GM18951 (cell line): Measurements from ENCODE around the gene SIDT1.

Source experiments
- POLR2A ChIP-seq: IDR thresholded peaks from 4 replicates; pipeline ENCODE4 v1.6.1; 2011; ENCODE audit warnings: mild to moderate bottlenecking; ENCODE audit not compliant: insufficient read length, insufficient read depth; ENCODE audit errors: extremely low read depth
- in situ Hi-C: fragments of 300-500 bp; cut with MboI; formaldehyde crosslinking; loops from one replicate; pipeline ENCODE4 v1.12.0; 2022; ENCODE audit warnings: low sequenced_read_pairs, mixed read lengths, inconsistent platforms; ENCODE audit not compliant: unreplicated experiment

Gene SIDT1

GRCh38 chr3:113649174-113649845, 117.0 kb downstream of the SIDT1 start:
- TF ChIP-seq POLR2A = no peak
- in situ Hi-C loops = no loop called here

GRCh38 chr3:113654310-113654709, 122.0 kb downstream of the SIDT1 start:
- in situ Hi-C loops = no loop called here
- no peak for TF ChIP-seq POLR2A

GRCh38 chr3:113654851-113655250, 122.5 kb downstream of the SIDT1 start:
- in situ Hi-C loops = no loop called here
- no peak for TF ChIP-seq POLR2A

GRCh38 chr3:113658107-113658506, 125.8 kb downstream of the SIDT1 start:
- in situ Hi-C loops = no loop called here
- TF ChIP-seq POLR2A = no peak

- no peak for TF ChIP-seq POLR2A
- in situ Hi-C loops = no loop called here
These were observed 126.8 kb downstream of the SIDT1 start for GRCh38 chr3:113659101-113659541.

- TF ChIP-seq POLR2A = no peak
These were observed 127.6 kb downstream of the SIDT1 start for GRCh38 chr3:113659996-113660395.

GRCh38 chr3:113660458-113660857, 128.1 kb downstream of the SIDT1 start:
- in situ Hi-C loops = no loop called here
- TF ChIP-seq POLR2A = no peak

More at GRCh38 chr3:113659996-113660395, 127.6 kb downstream of the SIDT1 start:
- in situ Hi-C loops = no loop called here

GRCh38 chr3:113660896-113661295, 128.5 kb downstream of the SIDT1 start:
- in situ Hi-C loops = no loop called here
- no peak for TF ChIP-seq POLR2A

GRCh38 chr3:113662824-113663223, 130.5 kb downstream of the SIDT1 start:
- no peak for TF ChIP-seq POLR2A
- in situ Hi-C loops = no loop called here

GRCh38 chr3:113663324-113663750, 131.0 kb downstream of the SIDT1 start:
- in situ Hi-C loops = no loop called here
- TF ChIP-seq POLR2A = no peak

- no peak for TF ChIP-seq POLR2A
- in situ Hi-C loops = no loop called here
These were observed 131.4 kb downstream of the SIDT1 start for GRCh38 chr3:113663761-113664160.

- TF ChIP-seq POLR2A = no peak
- in situ Hi-C loops = no loop called here
These were observed 132.3 kb downstream of the SIDT1 start for GRCh38 chr3:113664523-113665094.

GRCh38 chr3:113668015-113668414, 135.7 kb downstream of the SIDT1 start:
- in situ Hi-C loops = no loop called here
- TF ChIP-seq POLR2A = no peak

- TF ChIP-seq POLR2A = no peak
- in situ Hi-C loops = no loop called here
These were observed 141.2 kb downstream of the SIDT1 start for GRCh38 chr3:113673593-113673992.

- in situ Hi-C loops = no loop called here
These were observed 143.9 kb downstream of the SIDT1 start for GRCh38 chr3:113676261-113676660.

GRCh38 chr3:113677737-113678136, 145.4 kb downstream of the SIDT1 start:
- no peak for TF ChIP-seq POLR2A
- in situ Hi-C loops = no loop called here

More at GRCh38 chr3:113676261-113676660, 143.9 kb downstream of the SIDT1 start:
- TF ChIP-seq POLR2A = no peak
